Measurements from ENCODE around the gene PBX1. TPM values are rescaled to one million over a fixed set of nuclear protein-coding genes. Genes with fewer than 3 reads are reported as not detected.

The PBX1 gene
- total RNA-seq, 1 experiment from 2014 or later: 102 TPM

DNA sequence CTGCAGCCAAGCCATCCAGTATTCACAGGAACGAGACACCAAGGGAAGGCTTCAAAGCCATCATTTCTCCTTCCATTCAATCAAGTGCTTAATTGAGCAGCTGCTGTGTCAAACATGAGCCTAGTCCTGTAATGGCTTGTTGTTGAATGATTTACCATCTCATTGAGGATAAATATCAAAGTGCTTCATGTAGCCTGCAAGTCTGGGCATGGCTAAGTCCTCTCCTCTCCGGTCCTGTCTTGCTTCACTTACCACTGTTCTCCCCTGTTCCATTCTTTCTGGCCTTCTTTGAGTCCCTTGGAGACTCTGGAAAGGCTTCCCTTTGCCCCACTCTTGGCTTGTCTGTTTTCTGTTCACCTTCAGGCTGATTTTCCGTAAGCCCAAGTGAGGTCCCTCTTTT lies 279.8 kb downstream of the PBX1 start:
- DNase-seq (ENCODE audit: low spot score): no peak
- CTCF ChIA-PET: no interaction called here
- POLR2A ChIA-PET: no interaction called here
- ATAC-seq: no peak
- H3K4me3 Mint-ChIP-seq: no peak overlapping the region
- peaks cover 22% of the 10 kb centered on the region for H3K4me1 Mint-ChIP-seq
- H3K27ac Mint-ChIP-seq: no peak overlapping the region
- H3K9me3 Mint-ChIP-seq: no peaks in the 10 kb centered on the region
- peaks cover 6% of the 10 kb centered on the region for H3K36me3 Mint-ChIP-seq
- H3K27me3 Mint-ChIP-seq (ENCODE audit: low read depth): no peaks in the 10 kb centered on the region
- TF ChIP-seq, protein P1, sequence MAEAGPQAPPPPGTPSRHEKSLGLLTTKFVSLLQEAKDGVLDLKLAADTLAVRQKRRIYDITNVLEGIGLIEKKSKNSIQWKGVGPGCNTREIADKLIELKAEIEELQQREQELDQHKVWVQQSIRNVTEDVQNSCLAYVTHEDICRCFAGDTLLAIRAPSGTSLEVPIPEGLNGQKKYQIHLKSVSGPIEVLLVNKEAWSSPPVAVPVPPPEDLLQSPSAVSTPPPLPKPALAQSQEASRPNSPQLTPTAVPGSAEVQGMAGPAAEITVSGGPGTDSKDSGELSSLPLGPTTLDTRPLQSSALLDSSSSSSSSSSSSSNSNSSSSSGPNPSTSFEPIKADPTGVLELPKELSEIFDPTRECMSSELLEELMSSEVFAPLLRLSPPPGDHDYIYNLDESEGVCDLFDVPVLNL (CRISPR knock-in tag; IDR thresholded peaks at IDR 0.05; ENCODE audit: borderline replicate concordance, low read depth): no peak
- TF ChIP-seq OVOL2 (CRISPR knock-in tag; IDR thresholded peaks at IDR 0.05; ENCODE audit: borderline replicate concordance) (no peak), ERG (CRISPR knock-in tag; IDR thresholded peaks at IDR 0.05) (no peak), CREB1 (CRISPR knock-in tag; IDR thresholded peaks at IDR 0.05) (no peak), TEAD4 (CRISPR knock-in tag; IDR thresholded peaks at IDR 0.05) (no peak), ZNF396 (CRISPR knock-in tag; IDR thresholded peaks at IDR 0.05; ENCODE audit: borderline replicate concordance) (no peak), FOXJ3 (CRISPR knock-in tag; IDR thresholded peaks at IDR 0.05; ENCODE audit: borderline replicate concordance) (no peak), ZNF263 (CRISPR knock-in tag; IDR thresholded peaks at IDR 0.05; ENCODE audit: low read depth) (no peak), HMGXB4 (CRISPR knock-in tag; IDR thresholded peaks at IDR 0.05) (no peak), FOXK1 (CRISPR knock-in tag; IDR thresholded peaks at IDR 0.05) (no peak), ZNF121 (CRISPR knock-in tag; IDR thresholded peaks at IDR 0.05) (no peak)
- TF ChIP-seq, protein P2, sequence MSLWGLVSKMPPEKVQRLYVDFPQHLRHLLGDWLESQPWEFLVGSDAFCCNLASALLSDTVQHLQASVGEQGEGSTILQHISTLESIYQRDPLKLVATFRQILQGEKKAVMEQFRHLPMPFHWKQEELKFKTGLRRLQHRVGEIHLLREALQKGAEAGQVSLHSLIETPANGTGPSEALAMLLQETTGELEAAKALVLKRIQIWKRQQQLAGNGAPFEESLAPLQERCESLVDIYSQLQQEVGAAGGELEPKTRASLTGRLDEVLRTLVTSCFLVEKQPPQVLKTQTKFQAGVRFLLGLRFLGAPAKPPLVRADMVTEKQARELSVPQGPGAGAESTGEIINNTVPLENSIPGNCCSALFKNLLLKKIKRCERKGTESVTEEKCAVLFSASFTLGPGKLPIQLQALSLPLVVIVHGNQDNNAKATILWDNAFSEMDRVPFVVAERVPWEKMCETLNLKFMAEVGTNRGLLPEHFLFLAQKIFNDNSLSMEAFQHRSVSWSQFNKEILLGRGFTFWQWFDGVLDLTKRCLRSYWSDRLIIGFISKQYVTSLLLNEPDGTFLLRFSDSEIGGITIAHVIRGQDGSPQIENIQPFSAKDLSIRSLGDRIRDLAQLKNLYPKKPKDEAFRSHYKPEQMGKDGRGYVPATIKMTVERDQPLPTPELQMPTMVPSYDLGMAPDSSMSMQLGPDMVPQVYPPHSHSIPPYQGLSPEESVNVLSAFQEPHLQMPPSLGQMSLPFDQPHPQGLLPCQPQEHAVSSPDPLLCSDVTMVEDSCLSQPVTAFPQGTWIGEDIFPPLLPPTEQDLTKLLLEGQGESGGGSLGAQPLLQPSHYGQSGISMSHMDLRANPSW (CRISPR knock-in tag; conservative IDR thresholded peaks at IDR 0.05; ENCODE audit: low read depth): no peak
- TF ChIP-seq, protein P3, sequence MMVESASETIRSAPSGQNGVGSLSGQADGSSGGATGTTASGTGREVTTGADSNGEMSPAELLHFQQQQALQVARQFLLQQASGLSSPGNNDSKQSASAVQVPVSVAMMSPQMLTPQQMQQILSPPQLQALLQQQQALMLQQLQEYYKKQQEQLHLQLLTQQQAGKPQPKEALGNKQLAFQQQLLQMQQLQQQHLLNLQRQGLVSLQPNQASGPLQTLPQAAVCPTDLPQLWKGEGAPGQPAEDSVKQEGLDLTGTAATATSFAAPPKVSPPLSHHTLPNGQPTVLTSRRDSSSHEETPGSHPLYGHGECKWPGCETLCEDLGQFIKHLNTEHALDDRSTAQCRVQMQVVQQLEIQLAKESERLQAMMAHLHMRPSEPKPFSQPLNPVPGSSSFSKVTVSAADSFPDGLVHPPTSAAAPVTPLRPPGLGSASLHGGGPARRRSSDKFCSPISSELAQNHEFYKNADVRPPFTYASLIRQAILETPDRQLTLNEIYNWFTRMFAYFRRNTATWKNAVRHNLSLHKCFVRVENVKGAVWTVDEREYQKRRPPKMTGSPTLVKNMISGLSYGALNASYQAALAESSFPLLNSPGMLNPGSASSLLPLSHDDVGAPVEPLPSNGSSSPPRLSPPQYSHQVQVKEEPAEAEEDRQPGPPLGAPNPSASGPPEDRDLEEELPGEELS (CRISPR knock-in tag; IDR thresholded peaks at IDR 0.05): no peak
- TF ChIP-seq, protein P4, sequence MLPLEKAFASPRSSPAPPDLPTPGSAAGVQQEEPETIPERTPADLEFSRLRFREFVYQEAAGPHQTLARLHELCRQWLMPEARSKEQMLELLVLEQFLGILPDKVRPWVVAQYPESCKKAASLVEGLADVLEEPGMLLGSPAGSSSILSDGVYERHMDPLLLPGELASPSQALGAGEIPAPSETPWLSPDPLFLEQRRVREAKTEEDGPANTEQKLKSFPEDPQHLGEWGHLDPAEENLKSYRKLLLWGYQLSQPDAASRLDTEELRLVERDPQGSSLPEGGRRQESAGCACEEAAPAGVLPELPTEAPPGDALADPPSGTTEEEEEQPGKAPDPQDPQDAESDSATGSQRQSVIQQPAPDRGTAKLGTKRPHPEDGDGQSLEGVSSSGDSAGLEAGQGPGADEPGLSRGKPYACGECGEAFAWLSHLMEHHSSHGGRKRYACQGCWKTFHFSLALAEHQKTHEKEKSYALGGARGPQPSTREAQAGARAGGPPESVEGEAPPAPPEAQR (CRISPR knock-in tag; IDR thresholded peaks at IDR 0.05): no peak

DNA sequence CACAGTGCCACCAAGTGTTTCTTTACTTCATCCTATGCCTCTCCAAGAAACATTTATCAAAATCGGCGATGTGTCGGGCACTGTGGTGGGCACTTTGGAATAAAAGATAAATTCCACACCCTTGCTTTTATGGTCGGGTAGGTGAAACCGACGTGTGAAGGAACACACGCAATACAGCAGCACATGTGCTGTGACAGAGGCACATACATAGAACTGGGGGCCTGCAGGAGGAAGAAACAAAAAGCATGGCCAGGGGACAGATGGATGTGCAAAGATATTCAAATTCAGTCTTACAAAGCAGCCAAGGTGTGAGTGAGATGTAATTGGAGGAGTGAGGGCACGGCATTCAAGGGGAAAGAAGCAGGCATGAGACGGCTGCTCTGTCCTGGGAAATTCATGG lies 282.0 kb downstream of the PBX1 start:
- Mint-ChIP-seq H3K27me3 (ENCODE audit: low read depth) (no peaks in the 10 kb centered on the region), H3K36me3 (peaks cover 10% of the 10 kb centered on the region), H3K9me3 (no peaks in the 10 kb centered on the region), H3K4me3 (no peak overlapping the region), H3K4me1 (peaks cover 22% of the 10 kb centered on the region), H3K27ac (no peak overlapping the region; the same call in 1 of the 2 replicates)
- DNase-seq (ENCODE audit: low spot score) (no peak), ATAC-seq (peak; percentile 28)
- CTCF ChIA-PET: interaction anchor here (0.7 kb wide), 1 partner anchor 167 kb away, joined by 6 read pairs; no protein-coding TSS in a partner anchor
- POLR2A ChIA-PET: no interaction called here
- TF ChIP-seq, protein P5, sequence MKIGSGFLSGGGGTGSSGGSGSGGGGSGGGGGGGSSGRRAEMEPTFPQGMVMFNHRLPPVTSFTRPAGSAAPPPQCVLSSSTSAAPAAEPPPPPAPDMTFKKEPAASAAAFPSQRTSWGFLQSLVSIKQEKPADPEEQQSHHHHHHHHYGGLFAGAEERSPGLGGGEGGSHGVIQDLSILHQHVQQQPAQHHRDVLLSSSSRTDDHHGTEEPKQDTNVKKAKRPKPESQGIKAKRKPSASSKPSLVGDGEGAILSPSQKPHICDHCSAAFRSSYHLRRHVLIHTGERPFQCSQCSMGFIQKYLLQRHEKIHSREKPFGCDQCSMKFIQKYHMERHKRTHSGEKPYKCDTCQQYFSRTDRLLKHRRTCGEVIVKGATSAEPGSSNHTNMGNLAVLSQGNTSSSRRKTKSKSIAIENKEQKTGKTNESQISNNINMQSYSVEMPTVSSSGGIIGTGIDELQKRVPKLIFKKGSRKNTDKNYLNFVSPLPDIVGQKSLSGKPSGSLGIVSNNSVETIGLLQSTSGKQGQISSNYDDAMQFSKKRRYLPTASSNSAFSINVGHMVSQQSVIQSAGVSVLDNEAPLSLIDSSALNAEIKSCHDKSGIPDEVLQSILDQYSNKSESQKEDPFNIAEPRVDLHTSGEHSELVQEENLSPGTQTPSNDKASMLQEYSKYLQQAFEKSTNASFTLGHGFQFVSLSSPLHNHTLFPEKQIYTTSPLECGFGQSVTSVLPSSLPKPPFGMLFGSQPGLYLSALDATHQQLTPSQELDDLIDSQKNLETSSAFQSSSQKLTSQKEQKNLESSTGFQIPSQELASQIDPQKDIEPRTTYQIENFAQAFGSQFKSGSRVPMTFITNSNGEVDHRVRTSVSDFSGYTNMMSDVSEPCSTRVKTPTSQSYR (CRISPR knock-in tag; IDR thresholded peaks at IDR 0.05): no peak
- TF ChIP-seq ZNF138 (CRISPR knock-in tag; conservative IDR thresholded peaks at IDR 0.05): no peak
- TF ChIP-seq, protein P6, sequence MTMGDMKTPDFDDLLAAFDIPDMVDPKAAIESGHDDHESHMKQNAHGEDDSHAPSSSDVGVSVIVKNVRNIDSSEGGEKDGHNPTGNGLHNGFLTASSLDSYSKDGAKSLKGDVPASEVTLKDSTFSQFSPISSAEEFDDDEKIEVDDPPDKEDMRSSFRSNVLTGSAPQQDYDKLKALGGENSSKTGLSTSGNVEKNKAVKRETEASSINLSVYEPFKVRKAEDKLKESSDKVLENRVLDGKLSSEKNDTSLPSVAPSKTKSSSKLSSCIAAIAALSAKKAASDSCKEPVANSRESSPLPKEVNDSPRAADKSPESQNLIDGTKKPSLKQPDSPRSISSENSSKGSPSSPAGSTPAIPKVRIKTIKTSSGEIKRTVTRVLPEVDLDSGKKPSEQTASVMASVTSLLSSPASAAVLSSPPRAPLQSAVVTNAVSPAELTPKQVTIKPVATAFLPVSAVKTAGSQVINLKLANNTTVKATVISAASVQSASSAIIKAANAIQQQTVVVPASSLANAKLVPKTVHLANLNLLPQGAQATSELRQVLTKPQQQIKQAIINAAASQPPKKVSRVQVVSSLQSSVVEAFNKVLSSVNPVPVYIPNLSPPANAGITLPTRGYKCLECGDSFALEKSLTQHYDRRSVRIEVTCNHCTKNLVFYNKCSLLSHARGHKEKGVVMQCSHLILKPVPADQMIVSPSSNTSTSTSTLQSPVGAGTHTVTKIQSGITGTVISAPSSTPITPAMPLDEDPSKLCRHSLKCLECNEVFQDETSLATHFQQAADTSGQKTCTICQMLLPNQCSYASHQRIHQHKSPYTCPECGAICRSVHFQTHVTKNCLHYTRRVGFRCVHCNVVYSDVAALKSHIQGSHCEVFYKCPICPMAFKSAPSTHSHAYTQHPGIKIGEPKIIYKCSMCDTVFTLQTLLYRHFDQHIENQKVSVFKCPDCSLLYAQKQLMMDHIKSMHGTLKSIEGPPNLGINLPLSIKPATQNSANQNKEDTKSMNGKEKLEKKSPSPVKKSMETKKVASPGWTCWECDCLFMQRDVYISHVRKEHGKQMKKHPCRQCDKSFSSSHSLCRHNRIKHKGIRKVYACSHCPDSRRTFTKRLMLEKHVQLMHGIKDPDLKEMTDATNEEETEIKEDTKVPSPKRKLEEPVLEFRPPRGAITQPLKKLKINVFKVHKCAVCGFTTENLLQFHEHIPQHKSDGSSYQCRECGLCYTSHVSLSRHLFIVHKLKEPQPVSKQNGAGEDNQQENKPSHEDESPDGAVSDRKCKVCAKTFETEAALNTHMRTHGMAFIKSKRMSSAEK (CRISPR knock-in tag; IDR thresholded peaks at IDR 0.05; ENCODE audit: borderline replicate concordance): no peak
